Coronary artery (tissue), 2 donors: ENCODE data around the gene PSTPIP1.
A peak's percentile ranks its signal among the peaks of the same experiment; 100 is the strongest.

Experiments
- DNase-seq: peaks from one replicate; pipeline ENCODE4 v3.0.0-alpha.2; 2017; ENCODE audit warnings: low spot score
- H3K27ac ChIP-seq, 2 donors: fragments of 200-600 bp; sonication (generic); one replicate each; pipeline ENCODE4 v1.5.1; 2016 to 2019
- H3K4me3 ChIP-seq: fragments of 200-600 bp; sonication (generic); 2 replicates; pipeline ENCODE4 v1.5.1; 2016; ENCODE audit warnings: mild to moderate bottlenecking, moderate library complexity
- CTCF ChIP-seq: fragments of 200-600 bp; sonication (generic); IDR thresholded peaks from one replicate; pipeline ENCODE4 v1.5.1; 2019; ENCODE audit warnings: antibody characterized with exemption

PSTPIP1 gene

GRCh38 chr15:77028451-77029165 lies 33.7 kb downstream of the PSTPIP1 start:
- peak; percentile 70 for DNase-seq
- H3K4me3 ChIP-seq: peak overlapping the region; percentile 51
- no peak for TF ChIP-seq CTCF
- H3K27ac ChIP-seq: no peak overlapping the region

- no peak overlapping the region for H3K4me3 ChIP-seq
- no peak overlapping the region for H3K27ac ChIP-seq
- peak; percentile 61 for DNase-seq
- TF ChIP-seq CTCF: no peak
Measured at GRCh38 chr15:77029166-77030047, 34.5 kb downstream of the PSTPIP1 start.

- H3K4me3 ChIP-seq: no peak overlapping the region
- DNase-seq: peak; percentile 66
Measured at GRCh38 chr15:77030048-77030927, 35.4 kb downstream of the PSTPIP1 start.

GRCh38 chr15:77030928-77031375 lies 36.0 kb downstream of the PSTPIP1 start:
- peak; percentile 68 for DNase-seq
- Histone ChIP-seq H3K4me3 (no peak overlapping the region), H3K27ac (no peak overlapping the region)
- no peak for TF ChIP-seq CTCF

More at GRCh38 chr15:77030048-77030927, 35.4 kb downstream of the PSTPIP1 start:
- no peak for TF ChIP-seq CTCF
- no peak overlapping the region for H3K27ac ChIP-seq

GRCh38 chr15:77031376-77032050 lies 36.6 kb downstream of the PSTPIP1 start:
- TF ChIP-seq CTCF: no peak
- no peak overlapping the region for H3K4me3 ChIP-seq
- DNase-seq: peak; percentile 68
- H3K27ac ChIP-seq: no peak overlapping the region

GRCh38 chr15:77032052-77032646 lies 37.2 kb downstream of the PSTPIP1 start:
- no peak overlapping the region for H3K4me3 ChIP-seq
- H3K27ac ChIP-seq: no peak overlapping the region
- peak; percentile 64 for DNase-seq
- TF ChIP-seq CTCF: no peak
